GM21367 (cell line): ENCODE data around the gene C14orf119.

Source experiments
- ATAC-seq: cut with Tn5 transposase; IDR thresholded peaks from one replicate; pipeline ENCODE4 v1.9.1; 2021; ENCODE audit not compliant: unreplicated experiment

C14orf119 gene

DNA sequence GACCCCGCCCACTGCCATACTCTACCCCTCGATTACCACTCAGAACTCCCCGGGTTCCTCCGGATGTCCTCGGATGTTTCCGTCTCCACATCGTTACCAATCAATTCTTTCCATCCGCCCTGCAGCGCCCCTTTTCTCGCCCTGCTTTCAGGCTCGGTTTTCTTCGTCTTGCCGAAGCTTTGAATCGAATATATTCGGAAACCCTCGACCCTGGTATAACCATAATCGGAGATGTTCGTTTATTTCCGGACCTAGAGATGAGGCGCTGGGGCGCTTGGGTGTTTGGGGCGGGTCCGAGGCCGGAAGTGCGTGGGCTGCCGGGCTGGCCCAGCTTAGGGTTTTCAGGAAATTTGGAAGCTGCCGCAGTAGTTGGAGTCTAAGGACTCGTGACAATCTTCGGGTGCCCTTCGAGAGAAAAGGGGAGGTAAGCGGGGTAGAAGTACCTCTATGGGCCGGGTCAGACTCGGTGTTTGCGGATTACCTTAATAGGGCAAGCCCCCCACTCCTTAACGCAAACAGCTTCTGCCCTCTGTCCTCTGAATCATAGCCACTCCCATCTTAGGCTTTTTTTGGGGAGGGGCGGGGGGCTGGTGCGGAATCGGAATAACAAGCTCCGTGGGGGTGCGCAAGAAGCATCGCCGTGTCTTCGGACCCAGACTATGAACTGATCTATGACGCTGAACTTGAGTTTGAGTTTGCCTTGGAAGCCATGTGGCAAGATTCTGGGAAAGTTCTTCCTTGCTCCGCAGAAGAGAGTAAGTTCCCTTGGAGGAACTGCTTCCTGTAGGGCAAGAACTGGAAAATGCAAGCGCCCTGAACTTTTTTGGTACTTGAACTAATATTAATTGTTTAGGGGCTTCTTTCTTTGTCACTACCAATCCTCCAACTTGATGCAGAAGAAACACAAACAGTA lies at the start of gene C14orf119:
C14orf119 (plus strand) TSS at position 310 of the 913 bp plus-strand sequence. CDS start 2,154 bp downstream, outside the sequence.
- ATAC-seq: peak; percentile 91

GRCh38 chr14:23047034-23047634 lies 48.2 kb upstream of the C14orf119 start:
- no peak for ATAC-seq

DNA sequence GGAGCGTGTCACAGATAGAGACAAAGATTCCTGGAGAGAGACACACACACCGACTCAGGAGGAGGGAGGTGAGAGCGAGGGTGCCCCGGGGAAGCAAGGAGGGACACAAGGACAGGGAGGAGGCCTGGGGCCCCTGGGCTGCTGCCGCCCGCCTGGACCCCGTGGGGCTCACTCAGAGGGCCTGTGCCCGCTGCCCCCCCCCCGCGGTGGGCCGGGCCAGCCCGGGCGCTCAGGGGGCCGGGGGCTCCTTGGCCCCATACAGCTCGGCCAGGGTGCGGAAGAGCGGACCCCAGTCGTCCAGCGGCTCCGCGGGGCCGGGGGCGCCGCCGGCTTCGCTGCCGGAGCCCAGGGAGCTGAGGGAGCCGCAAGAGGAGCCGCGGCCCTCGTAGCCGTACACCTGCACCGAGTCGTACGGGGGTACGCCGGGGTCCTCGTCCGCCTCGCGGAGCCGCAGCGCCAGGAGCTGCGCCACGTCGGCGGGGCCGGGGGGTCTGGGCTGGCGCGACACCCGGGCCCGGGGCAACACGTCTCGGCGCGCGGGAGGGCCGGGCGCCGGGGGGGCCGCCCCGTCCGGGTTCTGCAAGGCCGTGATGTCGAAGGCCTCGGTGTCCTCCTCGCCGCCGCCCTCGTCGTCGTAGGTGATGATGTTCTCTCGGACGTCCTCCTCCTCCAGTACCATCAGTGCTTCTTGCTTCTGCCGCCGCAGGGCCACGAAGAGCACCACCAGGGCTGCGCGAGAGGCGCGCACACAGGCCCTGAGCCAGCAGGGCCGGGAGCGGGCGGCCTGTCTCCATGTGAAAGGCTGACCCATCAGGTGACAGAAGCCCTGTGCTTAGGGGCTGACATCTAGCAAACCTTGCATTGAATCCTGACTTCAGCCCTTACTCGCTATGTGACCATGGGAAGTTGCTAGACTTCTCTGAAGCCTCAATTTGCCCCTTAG lies 47.3 kb upstream of the C14orf119 start:
- ATAC-seq: no peak

- no peak for ATAC-seq
Observed at GRCh38 chr14:23049011-23049410, 46.3 kb upstream of the C14orf119 start.

GRCh38 chr14:23051141-23052057 lies 43.9 kb upstream of the C14orf119 start:
- no peak for ATAC-seq

DNA sequence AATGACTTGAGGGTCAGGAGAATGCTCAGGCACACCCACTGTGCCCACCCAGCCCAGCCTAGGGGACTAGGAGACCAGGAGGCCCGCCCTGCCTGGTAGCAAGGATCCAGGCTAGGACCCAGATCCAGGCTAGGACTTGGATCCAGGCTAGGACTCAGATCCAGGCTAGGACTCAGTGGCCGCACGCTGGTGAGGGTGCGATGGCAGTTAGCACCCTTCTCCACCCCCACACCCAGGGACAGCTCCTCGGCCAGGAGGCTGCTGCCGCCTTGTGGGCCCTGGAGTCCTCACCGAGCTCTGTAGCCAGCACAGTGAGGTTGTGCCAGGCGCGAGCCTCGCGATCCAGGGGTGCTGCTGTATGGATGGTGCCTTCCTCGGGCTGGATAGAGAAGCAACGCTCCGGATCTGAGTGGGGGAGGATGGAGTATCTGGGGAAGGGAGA lies 43.1 kb upstream of the C14orf119 start:
- ATAC-seq: no peak

GRCh38 chr14:23052671-23053070 lies 42.6 kb upstream of the C14orf119 start:
- ATAC-seq: no peak

DNA sequence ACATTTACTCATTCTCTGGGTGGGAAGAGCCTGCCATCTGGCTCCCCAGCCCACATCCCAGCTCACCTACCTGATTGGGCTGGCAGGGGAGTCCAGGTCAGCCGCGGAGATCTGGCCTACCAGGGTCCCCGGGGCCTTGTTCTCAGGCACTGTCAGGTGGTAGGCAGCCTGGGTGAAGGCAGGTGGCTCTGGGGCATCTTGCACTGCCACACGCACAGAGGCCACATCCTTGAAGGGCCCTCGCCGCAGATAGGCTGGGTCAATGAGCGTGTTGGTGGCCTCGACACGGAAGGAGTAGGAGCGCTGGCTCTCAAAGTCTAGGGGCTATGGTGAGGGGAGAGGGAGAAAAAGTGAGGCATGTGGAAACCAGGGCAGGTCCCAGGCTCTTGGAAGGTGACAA lies 41.9 kb upstream of the C14orf119 start:
- ATAC-seq: no peak

DNA sequence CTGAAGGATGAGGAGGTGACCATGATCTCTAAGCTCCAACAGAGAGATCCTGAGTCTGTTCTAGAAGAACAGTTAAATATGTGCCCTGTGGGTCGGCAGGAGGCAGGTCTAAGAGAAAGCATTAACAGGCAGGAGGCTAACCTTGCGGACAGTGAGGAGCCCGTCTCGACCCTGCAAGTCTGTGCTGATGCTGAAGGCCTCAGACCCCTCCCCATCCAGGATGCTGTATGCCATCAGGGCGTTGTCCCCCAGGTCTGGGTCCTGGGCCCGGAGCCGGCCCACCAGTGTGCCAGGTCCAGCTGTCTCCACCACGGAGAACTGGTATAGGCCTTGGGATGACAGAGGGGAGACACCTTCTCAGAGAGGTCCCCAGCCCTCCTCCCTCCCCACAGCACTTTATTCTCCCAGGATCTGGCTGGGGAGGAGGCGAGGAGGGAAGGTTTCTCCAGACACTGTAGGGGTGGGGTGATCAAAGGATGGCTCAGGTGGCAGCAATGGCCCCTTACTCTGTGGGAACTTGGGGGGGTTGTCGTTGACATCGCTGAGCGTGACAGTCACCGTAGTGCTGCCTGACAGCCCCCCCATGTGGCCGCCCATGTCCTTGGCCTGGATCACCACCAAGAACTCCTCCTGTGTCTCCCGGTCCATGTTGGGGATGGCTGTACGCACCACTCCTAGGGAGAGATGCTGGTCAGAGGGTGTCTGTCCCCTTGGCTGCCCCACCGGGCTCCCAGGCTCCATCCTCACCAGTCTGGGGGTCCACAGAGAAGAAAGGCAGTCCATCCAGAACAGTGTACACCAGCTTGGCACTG lies 41.1 kb upstream of the C14orf119 start:
- ATAC-seq: no peak

- ATAC-seq: no peak
Observed at GRCh38 chr14:23055147-23055550, 40.2 kb upstream of the C14orf119 start.

DNA sequence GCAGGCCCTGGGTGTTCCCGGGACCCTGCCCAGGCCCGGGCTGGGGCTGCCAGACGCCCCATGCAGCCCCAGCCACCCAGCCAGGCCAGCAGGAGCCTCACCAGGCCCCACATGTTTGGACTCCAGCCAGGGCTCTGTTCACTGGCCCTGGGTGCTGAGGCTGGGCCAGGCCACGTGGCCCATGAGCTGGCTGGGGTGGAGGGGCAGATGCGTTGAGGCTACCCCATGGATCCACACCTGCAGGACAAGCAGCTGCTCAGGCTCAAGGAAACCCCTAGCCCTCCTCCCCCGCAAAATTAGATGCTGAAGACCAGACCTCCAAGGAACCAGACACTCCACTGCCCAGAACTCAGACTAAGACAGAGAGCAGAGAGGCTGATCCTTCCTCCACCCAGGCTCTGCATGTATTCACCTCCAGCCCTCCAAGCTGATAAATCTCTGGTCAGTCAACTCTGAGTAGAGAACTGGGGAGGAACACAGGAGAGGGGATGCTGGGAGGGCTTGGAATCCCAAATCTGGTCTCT lies 39.6 kb upstream of the C14orf119 start:
- no peak for ATAC-seq

- ATAC-seq: peak; percentile 42
Observed at GRCh38 chr14:23056145-23056955, 39.0 kb upstream of the C14orf119 start.

GRCh38 chr14:23056956-23057756 lies 38.1 kb upstream of the C14orf119 start, which contains the start of gene CDH24:
Gene CDH24, minus strand, starts transcription at chr14:23057520. Its CDS starts 1,787 bp downstream, at chr14:23055733.
- ATAC-seq: peak; percentile 47

- peak; percentile 62 for ATAC-seq
Observed at GRCh38 chr14:23057757-23058653, 37.3 kb upstream of the C14orf119 start.

DNA sequence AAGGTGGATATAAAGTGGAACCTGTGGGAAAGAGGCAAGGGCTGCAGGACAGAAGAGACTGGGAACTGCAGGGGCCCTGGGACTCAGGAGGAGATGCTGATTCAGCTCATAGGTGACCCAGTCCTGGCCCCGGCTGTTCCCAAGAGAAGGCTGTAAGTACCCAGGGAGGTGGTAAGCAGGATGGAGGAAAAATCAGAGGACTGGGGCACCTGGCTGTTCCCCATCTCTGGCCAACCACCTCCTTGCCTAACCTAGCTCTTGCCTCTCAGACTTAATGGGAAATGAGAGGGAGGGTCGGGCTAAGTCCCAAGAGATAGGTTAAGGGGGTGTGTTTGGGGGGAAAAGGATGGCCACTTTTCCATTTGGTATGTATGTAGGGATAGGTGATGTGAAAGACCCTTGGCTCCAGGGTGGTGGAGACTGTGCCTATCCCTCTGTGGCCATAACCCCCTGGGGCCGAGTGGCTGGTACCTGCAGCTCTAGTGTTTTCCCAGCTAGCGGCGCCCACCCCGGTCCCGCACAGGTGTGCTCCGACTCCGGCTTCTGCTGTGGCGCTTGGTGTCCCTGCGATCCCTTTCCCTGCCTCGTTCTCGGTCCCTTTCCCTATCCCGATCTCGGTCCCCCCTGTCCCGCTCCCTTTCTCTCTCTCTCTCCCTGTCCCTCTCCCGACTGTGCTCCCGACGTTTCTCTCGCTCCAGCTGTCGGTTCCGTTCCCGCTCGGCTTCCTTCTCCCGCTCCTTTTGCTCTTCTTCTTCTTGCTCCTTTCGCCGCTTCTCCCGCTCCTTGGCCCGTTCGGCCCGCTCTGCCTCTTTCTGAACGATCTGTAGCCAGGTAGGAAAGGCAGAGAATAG lies 36.4 kb upstream of the C14orf119 start:
- ATAC-seq: no peak
